ENCODE measurements around the gene CXCR6.

CXCR6 gene

DNA sequence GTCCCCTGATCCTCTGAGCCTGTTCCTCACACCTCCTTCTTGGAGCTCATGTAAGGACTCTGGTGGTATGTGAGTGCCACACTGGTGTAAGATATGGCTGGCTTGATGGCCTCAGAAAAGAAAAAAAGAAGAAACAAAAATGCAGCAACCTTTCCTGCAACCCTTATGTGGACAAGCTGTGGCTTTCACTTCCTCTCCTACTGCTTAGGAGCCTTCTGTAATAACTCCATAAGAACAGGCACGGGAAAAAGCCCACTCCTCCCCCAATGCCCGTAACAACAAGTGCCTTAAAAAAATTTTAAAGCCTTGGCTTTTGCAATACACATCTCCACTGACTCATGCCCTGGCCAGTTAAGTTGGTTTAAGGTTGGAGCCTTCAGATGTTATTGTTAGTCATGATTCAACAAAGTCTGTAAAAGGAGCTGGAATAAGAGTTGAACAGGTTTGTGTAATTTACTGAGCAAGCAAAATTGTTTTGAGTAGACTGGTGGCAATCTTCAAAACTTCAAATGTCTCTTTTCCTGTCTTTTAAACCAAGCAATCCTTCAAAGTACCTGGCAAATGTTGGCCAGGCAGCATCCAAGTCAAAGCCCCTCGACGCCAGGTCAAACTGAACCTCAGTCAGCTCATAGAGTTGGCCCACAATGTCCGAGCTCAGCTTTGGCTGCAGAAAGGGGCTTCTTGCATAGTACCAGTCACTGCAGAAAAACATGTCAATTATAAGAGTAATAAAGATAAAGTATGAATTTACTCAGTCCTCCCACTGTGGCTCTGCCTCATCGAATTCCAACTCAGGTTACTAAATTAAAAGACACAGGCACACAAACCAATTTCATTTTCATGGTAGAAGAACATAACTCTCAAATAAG is 29.5 kb downstream of the CXCR6 start:
- no peak for DNase-seq

DNA sequence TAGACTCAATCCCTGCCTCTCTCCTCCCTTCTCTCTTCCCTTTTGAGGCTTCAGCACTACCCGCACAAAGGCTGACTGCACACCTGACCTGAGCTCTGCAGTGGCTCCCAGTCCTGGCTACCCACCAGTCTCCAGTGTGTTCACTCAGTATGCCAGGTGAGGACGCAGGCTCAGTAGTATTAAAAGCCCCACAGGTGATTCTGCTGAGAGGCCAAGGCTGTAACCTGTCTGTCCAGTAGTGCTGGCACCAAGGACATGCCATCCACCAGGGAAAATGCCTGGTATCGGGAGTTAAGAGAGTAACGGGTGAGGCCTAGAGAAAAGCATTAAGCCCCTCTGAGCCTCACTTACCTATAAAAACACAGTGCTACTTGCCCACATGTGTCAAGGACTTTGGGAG is 31.4 kb downstream of the CXCR6 start:
- DNase-seq, result no peak

DNA sequence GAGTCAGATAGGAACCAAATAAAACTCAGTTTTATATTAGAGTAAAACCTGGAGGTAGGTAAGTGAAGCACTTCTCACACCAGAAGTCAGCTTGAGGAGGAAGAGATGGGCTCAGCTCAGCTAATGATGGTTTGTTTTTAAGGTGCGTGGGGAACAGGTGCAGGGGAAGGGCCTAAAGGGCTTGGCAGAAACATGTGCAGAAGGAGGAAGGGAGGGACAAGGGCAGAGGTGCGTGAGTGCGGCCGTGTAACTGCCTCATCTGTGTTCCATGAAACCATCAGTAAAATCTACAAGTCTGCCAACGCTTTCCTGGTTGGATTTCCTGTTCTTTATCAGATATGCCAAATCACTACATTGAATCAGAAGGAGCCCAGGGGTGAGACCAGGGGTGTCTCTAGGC is 32.4 kb downstream of the CXCR6 start:
- no peak for DNase-seq

DNA sequence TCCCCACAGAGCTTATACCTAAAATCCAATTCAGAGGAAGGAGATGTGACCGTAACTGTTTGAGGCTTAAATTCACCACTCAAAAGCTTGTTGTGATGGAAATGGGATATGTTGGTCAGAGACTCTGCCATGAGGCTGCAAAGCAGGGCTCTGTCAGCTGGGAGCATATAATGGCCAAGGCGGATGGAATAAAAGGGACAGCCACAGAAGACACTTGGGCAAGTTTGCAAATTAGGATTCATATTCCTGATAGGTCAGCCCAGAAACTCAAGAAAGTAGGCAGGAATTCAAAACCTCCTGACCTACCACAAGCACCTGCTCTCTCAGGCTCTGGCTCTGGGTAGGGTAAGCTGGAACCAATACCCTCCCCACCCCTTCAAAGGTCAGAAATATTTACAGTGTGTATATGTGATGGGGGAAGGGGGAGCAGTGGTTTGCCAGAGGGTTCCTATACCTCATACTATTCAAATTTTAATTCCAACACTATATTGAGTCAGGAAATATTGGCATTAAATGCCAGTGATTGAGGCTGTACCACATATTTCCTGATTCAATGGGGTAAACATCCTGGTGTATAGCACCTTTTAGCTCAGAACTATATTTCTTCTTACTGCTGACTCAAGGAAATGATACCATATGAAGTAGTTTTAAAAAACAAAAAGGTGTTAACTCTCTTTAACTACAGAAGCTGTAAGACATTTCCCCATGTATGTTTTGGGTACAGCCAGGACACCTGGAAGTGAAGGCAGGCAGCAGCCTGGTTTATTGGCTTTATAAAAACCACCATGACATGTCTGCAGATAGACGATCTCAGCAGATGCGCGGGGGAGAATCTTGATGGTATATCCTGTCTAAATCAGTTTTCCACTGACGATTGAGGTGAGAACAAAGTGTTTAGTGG is 33.2 kb downstream of the CXCR6 start:
- no peak for DNase-seq

DNA sequence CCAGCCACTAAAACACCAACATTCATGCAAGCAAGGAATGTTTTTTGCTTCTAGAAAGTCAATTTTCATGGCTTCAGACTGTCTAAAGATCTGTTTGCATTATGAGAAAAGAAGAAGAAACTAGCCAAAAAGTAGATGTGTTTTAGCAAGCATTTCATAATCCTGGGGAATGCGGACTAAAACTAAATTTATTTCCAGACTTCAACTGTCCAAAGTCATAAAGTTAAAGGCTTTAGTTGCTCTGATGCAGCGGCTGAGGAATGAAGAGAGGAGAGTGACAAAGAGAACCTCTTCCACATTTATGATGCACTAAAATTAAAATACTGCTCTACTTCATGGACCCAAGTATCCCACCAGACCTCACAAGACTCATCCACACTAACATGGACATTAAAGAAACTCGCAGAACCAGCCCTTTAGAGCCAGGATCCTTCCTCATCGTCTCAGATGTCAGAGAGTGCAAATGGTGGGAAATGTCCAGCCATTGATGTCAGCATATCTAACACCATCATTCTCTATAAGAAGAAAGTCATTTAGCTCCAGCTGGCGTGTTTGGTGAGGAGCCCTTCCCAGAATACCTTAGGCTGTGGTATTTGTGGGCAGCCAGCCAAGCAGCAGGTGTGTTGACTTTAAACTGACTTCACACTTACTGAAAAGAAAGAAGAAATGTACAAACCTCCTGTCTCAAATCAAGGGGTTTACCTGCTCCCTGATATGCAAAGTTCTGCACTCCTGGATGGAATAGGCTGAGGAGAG is 34.9 kb downstream of the CXCR6 start:
- DNase-seq, result peak; percentile 49

- DNase-seq, result no peak
Measured at GRCh38 chr3:45979378-45979777, 36.1 kb downstream of the CXCR6 start.

GRCh38 chr3:45980229-45980813 is 37.1 kb downstream of the CXCR6 start:
- DNase-seq, result no peak

GRCh38 chr3:45980819-45981218 is 37.6 kb downstream of the CXCR6 start:
- DNase-seq, result no peak

GRCh38 chr3:45981346-45982074 is 38.2 kb downstream of the CXCR6 start:
- no peak for DNase-seq

DNA sequence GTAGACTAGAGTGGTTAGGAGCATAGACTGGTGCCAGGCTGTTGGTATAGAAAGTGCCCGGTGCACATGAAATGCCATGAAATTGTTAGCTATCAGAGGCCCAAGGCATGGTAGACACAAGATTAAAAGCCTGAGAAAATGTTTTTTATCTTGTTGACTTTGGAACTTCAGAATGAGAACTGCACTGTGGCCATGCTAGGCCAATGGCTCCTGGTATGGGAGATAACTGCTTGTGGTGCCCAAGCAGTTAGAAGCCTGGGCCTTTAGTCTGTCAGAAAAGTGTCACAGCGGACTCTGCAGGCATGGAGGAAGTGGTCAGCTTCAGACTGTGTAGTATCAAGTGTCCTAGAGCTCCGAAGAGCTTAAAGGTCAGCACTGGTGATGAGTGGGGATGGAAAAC is 40.5 kb downstream of the CXCR6 start:
- DNase-seq, result no peak

GRCh38 chr3:45984331-45985312 is 41.4 kb downstream of the CXCR6 start:
- no peak for DNase-seq

- DNase-seq, result no peak
Measured at GRCh38 chr3:45985532-45986302, 42.5 kb downstream of the CXCR6 start.

DNA sequence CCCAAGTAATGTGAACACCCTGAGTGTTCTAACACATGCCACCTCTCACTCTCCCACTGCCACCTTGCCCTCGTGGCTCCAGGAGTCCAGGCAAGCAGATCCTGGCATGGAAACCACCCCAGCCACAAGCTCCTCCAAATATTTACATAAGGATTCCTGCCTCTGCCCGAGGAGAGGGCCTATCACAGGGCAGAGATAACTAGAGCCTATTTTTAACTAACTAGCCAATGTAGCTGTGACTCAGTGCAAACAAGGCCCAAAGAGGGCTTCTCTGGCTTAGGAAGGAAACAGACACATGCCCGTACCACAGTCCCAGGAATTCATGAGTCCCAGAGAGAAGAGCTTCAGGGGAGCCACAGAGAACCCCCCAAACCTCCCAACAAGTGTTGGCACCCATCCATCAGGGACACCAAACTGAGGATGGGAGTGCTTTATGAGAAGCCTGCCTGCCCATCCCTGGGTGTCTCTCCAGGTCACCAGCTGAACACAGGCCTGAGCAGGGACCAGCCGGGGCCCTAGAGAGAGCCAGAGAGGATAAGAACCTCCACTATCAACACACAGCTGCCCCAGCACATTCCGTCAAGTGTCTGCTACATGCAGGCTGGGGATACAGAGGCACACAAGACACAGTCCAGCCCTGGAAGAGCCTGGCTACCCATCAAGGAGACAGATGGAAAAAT is 43.2 kb downstream of the CXCR6 start:
- no peak for DNase-seq

DNA sequence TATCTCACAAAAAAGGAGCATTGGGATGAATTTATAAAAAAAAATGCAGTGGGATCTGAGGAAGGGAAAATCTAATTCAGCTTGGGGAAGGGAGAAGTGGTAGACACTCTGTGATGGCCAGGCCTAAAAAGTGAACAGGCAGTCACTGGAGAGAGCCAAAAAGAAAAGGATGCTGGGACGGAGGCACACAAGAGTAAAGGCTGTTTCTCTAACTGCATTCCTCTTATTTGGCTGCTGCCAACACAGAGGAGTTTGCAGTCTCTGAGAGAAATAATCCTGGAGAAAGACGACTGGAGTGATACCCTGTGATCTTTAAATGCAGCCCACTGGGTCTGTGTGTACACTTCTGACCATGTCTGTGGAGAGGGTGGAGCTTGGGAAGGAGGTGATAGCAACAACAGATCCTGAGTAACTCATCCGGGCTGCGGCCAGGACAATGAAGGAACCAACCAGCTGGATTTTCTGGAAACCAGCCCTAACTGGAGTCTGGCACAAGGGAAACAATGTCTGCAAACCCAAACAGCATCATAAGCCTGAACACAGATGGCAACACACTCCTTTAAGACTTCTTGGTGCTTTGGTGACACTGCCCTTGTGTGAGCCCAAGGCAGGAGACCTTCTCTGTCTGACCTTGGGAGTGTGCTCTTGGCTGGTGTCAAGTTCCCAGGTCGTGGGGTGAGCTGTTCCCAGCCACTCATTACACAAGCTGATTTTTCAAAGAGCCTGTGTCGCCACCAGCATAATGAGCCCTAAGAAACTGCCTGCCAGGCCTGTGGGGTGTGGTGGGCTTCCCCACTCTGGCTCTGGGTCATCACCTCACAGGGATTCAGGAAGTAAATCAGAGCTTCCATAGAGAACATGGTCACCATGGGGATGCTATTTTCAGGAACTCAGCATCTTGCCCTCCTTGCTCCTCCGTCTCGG is 44.4 kb downstream of the CXCR6 start:
- no peak for DNase-seq

GRCh38 chr3:45988362-45988761 is 45.1 kb downstream of the CXCR6 start:
- no peak for DNase-seq

GRCh38 chr3:45988804-45989203 is 45.5 kb downstream of the CXCR6 start:
- DNase-seq, result no peak

DNA sequence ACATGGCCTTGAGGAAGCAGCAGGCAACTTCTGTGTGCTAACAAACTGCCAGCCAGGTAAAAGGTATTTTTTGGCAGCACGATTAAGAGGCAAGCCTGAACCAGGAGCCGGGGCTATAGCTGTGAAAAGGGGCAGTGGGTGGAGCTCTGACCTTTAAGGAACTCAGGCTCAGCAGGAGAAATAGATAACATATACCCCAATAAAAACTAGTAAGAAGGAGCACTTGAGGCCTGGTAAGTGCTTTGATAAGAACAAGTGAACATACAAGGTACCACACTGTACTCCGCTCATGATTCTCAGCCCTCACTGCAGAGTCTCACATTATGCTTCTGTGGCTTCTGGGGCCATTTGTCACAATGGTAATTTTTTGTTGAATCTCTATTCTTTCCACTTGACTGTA is 46.9 kb downstream of the CXCR6 start:
- no peak for DNase-seq

- no peak for DNase-seq
Measured at GRCh38 chr3:45991341-45991740, 48.1 kb downstream of the CXCR6 start.
